SIG-M5 treated with dmso at 0.1 percent for 504 hours (cell line): ENCODE results near the gene ARPC1A.
"Not testable (repeated sequence)": the region's sequence is repeated elsewhere in the genome, so short reads cannot be mapped to it uniquely, and the experiment has no call there.

Experiments used
- DNase-seq: peaks from one replicate; lab custom pipeline; 2025; ENCODE audit not compliant: unreplicated experiment; lab: John Stamatoyannopoulos, UW

Gene ARPC1A

DNA sequence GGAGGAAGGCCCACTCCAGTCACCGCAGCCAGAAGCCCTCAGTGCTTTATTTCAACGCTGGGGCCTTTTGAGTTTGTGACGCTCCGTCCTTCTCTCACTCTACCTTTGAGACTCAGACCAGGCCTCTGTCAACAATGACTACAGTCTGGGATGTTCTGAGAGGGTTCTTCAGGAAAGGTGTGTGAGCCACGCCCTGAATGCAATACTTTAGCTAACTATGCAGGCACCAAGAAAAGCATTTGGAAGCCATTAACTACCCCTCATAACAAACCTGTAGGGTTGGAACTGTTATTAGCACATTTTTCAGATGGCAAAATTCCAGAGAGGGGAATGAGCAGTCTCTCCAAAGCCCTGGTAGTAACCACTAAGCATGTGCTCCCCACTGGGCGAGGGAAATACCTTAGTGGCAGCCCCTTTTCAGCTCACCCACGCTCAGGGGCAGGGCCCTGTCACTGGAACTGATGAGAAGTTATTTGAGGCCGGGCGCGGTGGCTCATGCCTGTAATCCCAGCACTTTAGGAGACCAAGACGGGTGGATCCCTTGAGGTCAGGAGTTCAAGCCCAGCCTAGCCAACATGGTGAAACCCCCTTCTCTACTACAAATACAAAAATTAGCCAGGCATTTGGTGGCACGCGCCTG lies 43.2 kb downstream of the ARPC1A start:
- no peak for DNase-seq

DNA sequence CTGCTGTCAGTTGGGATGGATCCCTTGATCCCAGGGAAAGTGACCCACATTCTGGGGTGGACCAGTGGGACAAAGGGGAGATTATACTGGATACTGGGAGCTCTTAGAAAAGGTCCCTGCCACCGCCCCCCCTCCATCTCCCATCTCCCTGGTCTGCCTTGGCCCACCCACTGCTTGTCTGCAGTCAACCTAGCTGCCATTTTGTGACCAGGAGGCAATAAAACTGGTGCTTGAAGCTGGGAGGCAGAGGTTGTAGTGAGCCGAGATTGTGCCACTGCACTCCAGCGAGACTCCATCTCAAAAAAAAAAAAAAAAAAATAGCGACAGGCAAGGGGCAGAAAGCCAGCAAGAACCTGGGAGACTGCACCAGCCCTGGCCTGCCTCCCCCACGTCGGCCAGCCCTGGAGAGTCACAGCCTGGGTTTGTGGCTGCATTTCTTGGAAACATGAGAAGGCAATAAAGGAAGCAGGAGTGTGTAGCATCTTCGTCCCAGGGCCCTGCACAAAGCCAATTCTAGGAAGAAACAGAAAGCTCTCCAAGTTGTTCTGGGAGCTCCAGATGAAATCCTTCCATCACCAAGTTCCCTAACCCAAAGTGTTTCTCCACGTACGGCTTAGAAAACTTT lies 44.2 kb downstream of the ARPC1A start:
- no peak for DNase-seq

DNA sequence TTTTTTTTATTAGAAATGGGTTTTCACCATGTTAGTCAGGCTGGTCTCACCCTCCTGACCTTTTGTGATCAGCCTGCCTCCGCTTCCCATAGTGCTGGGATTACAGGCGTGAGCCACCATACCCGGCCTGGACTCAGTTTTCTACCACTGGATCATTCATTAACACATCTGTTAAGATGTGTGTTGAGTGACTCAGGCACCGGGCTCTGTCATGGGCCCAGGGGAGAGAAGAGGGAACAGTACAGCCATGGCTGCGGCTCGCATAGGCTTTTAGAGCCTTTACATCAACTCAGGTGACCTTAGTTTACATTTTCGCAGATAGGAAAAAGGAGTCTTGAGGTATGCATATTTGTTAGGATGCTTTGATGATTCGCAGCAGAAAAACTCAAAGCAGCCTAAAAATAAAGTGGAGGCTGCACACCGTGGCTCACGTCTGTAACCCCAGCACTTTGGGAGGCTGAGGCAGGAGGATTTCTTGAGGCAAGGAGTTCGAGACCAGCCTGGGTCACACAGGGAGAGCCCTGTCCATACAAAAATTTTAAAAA lies 45.8 kb downstream of the ARPC1A start:
- no peak for DNase-seq

DNA sequence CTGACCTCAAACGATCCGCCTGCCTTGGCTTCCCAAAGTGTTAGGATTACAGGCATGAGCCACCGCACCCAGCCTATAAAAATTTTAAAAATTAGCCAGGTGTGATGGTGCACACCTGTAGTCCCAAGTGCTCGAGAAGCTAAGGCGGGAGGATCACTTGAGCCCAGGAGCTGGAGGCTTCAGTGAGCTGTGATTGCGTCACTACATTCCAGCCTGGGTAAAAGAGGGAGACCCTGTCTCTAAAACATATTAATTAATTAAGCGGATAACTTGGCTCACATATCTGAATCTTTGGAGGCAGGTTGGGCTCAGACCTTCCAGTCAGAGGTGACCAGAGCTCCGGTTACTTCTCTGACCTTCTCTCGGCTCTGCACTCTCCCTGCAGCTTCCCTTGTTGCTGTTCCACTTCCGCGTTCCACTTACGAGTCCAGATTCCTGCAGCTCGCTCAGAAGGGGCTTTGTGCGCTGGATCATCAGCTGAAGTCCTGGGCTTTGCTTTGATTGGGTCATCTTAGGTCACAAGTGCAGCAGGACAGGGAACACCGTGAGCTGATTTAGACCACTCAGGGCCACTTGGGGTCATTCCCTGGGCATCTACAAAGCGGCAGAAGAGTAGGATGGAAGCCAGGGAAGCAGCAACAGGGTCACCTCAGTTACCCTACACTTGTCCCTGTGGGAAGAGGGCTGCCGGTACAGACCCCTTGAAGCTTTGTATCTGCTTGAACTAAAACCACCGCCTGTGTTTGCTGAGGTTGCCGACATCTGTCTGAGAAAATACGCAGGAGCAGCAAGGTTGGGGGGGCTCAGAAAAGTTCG lies 46.8 kb downstream of the ARPC1A start:
- DNase-seq, result no peak

DNA sequence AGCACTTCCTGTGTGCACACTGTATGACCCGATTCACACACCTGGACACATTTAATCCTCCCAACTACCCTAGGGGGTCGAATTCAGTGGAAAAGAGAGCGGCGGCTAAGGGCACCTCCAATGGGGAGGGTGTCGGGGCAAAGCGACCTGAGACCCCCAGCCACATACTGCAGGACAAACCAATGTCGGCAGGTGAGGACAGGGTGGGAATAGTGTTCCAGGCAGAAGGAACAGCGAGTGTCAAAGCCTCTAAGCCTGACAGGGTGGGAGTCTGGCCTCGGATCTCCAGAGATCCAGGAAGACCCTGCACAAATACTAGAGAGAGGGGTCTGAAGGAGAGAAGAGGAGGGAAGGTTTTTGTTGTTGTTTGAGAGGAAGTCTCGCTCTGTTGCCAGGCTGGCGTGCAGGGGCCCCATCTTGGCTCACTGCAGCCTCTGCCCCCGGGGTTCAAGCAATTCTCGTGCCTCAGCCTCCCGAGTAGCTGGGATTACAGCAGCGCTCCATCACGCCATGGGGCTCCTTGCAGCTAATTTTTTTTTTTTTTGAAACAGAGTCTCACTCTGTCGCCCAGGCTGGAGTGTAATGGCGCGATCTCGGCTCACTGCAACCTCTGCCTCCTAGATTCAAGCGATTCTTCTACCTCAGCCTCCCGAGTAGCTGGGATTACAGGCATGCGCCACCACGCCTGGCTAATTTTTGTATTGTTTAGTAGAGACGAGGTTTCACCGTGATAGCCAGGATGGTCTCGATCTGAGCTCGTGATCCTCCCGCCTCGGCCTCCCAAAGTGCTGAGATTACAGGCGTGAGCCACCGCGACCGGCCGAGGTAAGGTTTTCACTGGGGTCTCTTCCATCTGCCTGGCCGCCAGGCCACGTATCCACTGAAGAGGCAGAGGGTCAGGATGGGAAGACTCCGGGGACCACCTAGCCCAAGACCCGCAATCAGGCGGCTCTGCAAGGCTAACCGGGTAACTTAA lies 47.7 kb downstream of the ARPC1A start:
- DNase-seq, result no peak

DNA sequence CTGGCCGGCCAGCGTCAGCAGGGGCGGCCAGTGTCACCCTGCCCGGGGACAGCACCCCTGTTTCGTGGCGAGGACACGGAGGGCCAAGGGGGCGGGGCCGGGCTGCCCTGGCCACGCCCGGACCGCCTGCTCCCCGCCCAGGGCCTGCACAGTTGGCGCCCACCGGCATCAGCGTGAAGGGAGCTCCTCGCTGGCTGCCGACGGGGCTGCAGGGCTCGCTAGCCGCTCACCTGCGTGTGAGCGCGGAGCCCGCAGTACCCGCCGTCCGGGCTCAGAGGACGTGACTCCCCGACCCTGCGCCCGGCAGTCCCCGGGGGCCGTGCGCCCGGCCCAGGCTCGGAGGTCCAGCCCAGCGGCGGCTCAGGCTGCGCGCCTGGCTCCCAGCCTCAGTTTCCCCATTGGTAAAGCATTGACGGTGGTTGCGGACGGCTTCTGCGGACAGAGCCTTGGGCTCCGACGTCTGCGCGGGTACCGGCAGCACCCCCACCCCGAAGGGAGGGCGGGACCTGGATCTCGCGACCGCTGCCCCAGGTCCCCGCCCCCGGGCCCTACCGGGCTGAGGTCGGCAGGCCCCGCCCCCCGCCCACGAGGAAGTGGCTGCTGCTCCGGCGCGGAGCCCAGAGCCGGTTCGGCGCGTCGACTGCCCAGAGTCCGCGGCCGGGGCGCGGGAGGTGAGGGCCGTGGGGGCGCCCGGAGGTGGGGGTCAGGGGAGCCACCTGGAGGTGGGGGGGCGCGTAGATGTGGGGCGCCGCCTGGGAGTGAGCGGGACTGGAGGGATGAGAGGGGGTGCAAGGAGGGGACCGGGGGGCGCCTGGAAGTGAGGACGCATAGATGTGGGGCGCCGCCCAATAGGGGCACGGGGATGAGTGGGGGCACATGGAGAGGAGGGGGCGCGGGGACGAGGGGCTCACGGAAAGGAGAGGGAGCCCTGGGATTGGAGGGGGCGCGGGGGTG lies 48.7 kb downstream of the ARPC1A start, which contains the start of gene ARPC1B:
Gene ARPC1B, plus strand, starts transcription at position 620 of the 954 bp plus-strand sequence. CDS start 10,985 bp downstream, outside the sequence.
- peak; percentile 75 for DNase-seq

DNA sequence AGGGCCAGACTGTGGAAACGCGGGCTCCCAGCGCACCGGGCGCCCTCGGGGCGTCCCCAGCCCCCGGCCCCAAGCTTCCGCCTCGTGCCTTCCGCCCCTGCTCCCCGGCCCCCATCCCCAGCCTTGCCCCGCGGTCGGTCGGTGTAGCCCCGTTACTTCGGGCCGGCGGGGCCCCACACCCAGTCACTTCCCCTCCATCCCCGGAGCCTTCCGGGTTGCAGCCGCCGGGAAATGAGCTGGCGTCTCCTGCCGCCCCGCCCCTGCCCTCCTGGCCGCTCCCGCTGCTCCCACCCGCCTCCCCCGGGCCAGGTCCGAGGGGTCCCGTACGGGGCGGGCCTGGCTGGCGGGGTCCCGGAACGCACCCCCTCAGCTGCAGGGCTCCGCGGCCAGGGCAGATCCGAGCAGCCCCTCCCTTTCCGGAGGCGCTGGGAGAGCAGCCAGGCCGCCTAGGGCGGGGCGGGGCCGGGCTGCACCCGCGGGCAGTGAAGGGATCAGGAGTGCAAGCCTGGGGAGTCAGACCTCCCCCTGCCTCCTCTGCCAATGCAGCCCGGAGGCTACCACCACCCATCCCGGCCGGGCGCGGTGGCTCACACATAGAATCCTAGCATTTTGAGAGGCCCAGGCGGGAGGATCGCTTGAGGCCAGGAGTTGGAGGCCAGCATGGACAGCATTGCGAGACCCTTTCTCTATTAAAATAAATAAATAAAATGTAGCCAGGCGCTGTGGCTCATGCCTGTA lies 49.5 kb downstream of the ARPC1A start:
- DNase-seq, result peak; percentile 74

DNA sequence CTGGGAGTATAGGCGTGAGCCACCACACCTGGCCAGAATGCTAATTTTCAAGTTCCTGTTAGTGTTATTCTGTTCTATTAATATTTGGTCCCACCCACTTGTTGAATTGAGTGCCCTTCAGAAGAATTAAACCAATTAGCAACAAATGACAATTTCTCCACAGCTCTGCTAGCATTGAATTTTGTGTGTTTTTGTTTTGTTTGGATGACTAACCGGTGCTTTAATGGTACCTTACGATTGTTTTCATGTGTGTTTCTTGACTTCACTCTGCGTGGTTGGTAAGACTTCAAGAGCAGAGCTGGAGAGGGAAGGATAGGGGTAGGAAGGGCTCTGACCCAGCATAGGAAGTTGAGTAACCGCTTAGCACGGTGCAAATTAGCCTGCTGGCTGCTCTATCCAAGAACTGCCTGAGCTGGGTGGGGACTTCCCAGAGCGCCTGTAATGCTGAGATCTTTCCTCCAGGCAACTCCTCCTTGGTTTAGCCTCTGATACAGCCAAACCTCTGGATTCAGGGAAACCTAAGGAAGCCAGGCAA lies 53.4 kb downstream of the ARPC1A start:
- DNase-seq, result peak; percentile 96

DNA sequence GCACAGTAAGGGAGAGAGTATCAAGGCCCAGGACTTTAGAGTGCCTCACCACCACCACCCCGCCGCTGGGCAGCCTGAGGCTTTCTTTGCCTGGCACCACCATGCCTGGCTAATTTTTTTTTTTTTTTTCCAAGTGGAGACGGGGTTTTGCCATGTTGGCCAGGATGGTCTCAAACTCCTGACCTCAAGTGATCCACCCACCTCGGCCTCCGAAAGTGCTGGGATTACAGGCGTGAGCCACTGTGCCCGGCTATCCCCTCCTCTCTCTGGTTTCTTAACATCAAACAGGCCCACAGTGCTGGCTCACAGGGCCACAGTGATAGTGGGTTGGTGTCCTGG lies 54.0 kb downstream of the ARPC1A start:
- DNase-seq, result not testable (repeated sequence)

DNA sequence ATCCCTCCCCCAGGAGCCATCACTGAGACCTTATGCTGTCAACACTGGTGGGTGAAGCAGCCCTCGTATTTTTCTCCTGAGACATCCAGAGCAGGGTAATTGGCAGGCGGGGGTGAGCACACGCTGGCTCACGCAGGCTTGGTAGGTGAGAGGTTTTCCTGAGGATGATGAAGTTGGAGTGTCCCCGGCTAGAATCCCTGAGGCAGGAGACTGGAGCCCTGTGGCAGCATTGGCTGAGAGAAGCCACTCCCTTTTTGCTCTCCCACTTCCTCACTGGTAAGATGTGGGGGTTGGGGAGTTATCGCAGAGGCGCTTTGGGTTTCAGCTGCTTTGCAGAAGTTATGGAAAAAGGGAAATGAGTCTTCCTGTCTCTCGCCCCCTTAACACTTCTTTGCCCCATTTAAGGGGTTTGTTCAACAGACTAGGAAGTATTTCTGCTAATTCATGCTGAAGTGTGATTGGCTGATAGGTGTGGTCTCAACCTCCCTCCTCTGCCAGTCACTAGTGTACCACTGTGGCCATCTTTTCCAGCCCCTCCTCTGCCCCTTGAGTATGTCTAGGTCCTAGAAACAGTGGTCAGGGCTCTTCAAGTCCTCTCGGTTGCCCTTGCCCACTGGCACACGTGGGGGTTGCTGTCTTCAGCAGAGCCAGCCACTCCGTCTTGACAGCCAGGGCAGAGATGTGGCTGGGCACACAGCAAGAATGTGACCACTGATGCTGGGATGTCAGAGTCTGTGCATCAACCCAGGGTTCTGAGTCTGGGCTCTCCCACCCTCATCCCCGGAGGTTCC lies 54.5 kb downstream of the ARPC1A start:
- DNase-seq, result peak; percentile 99

DNA sequence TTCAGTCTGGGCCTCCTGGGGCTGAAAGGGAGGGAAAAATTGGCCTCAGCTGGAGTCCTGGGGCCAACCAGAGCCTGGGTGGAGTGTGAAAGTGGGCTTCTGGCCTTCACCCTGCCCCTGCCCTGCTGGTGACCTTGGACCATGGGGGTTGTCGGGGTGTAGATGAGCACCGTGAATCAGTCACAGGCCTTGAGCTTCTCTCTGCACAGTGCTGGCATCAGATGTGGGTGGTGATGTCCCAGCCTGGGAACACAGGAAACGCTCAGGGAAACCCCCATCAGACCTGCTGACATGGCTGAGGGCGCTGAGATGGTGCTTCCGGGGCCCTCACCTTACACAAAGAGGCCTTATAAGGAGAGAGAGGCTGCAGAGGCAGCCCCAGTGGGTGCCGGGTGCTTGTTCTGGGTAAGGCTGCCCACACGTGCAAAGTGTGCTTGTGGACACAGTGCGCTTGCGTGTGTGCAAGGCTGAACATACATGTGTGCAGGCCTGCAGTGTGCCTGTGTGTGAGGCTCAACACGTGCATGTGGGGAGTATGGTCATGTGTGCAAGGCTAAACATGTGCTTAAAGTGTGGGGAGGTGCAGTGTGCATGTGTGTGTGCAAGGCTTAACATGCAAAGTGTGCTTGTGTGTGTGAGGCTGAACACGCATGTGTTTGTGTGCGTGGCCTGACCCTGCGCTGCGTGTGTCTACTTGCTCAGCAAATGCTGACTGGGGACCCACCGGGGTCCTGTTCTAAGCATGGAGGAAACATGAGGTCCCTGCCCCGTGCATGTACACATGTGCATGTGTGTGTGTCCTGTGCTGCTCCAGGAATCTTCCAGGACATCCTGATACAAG lies 55.3 kb downstream of the ARPC1A start:
- DNase-seq, result no peak

DNA sequence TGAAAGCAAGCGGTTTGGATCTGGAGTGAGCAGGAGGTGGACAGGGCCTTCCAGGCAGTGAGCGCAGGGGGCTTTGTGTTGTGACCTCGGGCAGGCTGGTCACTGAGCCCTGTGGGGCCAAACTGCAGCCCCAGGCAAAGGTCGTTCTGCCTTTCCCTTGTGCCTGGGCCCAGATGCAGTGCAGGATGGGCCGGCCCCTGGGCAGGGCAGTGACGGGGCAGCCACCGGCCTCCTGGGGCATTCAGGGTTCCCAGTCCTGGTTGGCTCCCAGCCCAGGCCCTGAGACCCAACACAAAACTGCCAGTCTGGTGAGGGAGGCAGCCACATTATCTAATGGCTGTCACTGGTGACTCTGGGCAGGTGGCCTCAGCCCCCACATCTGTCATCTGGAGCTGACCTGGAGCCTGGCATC lies 56.0 kb downstream of the ARPC1A start:
- DNase-seq, result no peak

DNA sequence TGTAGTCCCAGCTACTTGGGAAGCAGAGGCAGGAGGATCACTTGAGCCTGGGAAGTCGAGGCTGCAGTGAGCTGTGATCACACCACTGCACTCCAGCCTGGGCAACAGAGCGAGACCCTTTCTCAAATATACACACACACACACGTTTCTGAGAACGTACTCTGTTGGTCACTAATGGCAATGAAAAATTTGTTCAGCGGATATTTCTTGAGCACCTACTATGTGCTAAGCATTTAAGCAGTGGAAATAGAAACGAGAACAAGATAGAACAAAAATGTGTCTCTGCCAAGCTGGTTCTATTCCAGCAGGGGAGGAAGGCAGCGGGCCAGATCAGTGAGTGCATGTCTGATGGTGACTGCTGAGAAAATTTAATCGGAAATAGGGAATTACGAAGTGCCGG lies 57.5 kb downstream of the ARPC1A start:
- no peak for DNase-seq

DNA sequence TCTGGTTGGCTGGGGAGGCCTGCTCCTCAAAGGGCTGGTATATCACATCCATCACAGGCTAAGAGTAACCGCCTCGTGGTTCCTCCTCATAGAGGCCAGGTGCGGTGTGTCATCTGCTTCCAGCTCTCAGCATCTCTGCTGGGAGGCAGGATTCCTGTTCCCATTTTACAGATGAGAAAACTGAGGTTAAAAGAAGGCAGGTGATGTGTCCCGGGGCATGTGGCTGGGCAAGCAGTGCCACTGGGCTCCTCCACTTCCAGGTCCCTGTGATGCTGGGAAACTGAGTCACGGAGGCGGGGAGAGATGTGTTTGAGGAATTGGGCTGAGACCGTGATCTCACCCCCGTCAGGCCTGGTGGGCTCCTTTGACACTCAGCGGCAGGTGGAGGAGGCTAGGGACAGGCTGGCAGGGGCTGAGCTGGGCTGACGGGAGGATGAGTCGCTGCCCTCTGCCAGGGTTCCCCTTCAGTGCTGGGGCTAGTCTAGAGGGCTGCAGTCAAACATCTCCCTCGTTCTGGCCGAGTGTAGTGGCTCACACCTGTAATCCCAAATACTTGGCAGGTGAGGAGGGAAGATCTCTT lies 58.2 kb downstream of the ARPC1A start:
- no peak for DNase-seq

DNA sequence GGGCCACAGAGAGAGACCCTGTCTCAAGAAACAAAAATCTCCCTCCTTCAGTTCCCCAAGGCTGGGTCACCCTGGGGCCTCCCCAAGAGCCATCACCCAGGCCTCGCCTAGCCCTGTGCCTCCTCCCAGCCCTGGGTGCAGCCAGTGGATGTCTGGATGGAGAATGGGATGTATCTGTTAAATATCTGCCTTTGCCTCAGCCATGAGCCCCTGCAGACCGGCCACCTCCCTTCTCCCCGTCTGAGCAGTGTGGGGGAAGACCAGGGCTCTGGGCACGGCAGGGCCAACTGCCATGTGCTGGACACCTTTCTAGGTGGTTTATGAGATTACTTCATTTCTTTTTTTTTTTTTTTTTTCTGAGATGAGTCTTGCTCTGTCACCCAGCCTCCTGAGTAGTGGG lies 58.8 kb downstream of the ARPC1A start:
- no peak for DNase-seq

DNA sequence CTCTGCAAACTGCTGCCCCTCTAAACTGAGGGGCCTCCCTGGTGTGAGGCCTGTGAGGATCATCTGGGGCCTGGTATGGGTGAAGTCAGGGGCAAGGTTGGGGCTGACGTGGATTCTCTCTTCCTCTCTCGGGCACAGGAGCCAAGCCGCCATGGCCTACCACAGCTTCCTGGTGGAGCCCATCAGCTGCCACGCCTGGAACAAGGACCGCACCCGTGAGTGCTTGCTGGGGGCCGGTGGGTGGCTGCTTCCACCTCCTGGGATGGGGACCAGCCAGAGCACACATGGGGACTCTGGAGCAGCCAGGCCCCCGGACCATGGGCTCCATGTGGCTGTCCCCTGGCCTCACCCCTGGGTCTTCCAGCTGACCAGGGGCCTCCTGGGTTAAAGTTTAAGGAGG lies 59.9 kb downstream of the ARPC1A start:
- DNase-seq, result no peak
